ENCODE measurements around the gene METTL13. TPM values are rescaled to one million over a fixed set of nuclear protein-coding genes. Genes with fewer than 3 reads are reported as not detected.

Gene METTL13
- total and polyA plus RNA-seq, 2 of the 8 experiments (the other 6 are each of a cell fraction or from before 2014, with no cell fraction given): 38.1 to 66.3 TPM

DNA sequence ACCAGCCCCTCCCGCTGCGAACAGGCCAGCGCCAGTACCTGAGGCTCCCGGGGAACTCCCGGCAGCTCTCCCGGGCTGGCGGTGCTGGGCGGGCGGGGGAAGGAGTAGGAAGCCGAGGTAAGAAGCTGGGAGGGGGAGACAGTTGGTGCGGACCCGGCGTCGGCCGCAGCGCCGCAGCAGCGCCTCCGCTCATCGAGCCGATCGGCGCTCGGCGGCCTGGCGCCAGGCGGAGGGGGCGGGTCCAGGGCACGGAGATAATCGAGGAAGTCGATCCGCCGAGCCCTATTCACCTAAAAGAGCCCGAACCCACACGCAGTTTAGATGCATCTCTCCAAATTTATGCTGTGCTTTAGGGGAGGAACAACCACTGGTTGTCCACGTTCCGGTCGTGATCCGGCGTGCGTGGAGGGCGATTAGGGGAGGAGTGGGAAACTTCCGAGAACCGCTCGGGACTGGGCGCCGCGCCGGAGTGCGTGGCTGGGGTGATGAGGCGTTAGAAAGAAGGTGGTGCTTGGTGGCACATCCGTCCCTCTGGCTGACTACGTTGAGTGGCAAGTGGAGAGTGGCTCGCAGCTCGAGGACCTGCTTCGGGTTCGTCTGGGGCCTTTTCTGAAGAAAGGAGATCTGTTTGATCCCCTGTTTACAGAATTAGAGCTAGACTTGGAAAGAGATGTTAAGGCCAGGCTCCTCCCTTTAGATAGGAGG, 39.4 kb upstream of the METTL13 start, which contains the start of gene VAMP4 (continued):
- TF ChIP-seq SAP30 (IDR thresholded peaks at IDR 0.05; ENCODE audit: insufficient read depth, insufficient replicate concordance, low read length) (peak; percentile 65), TAF7 (optimal IDR thresholded peaks at IDR 0.05; ENCODE audit: borderline replicate concordance, low read depth, low read length) (peak; percentile 59), MAFK (IDR thresholded peaks at IDR 0.05; ENCODE audit: low read depth, low read length) (no peak), TCF12 (IDR thresholded peaks at IDR 0.05; ENCODE audit: low read depth, low read length) (no peak), GABPA (IDR thresholded peaks at IDR 0.05; ENCODE audit: borderline replicate concordance, insufficient read depth, low read length) (no peak), BACH1 (IDR thresholded peaks at IDR 0.05; ENCODE audit: low read length) (no peak), CHD2 (IDR thresholded peaks at IDR 0.05; ENCODE audit: low read length) (no peak), ZNF274 (IDR thresholded peaks at IDR 0.05; ENCODE audit: borderline replicate concordance, extremely low read depth, low read length) (no peak), JUND (IDR thresholded peaks at IDR 0.05; ENCODE audit: low read length) (no peak), EGR1 (IDR thresholded peaks at IDR 0.05; ENCODE audit: borderline replicate concordance, low read depth, low read length) (peak; percentile 79; the same call in 1 of the 2 replicates), SRF (IDR thresholded peaks at IDR 0.05; ENCODE audit: low read depth, low read length) (peak; percentile 98), RFX5 (IDR thresholded peaks at IDR 0.05; ENCODE audit: borderline replicate concordance, low read depth, low read length) (no peak), ASH2L (IDR thresholded peaks at IDR 0.05; ENCODE audit: low read length) (peak; percentile 100), SUZ12 (IDR thresholded peaks at IDR 0.05; ENCODE audit: low read length) (no peak), EZH2 (IDR thresholded peaks at IDR 0.05; ENCODE audit: low read depth, low read length, severe bottlenecking) (no peak), POLR2A (IDR thresholded peaks at IDR 0.05; ENCODE audit: control extremely low read depth in 1 of 2, low read depth in 2 of 2, low read length in 2 of 2) (peak; percentile 53 to 70), HDAC6 (IDR thresholded peaks at IDR 0.05; ENCODE audit: low read depth, low read length) (no peak), RNF2 (IDR thresholded peaks at IDR 0.05; ENCODE audit: borderline replicate concordance, low read depth, low read length, missing control alignments, poor library complexity, severe bottlenecking) (no peak), CTBP2 (IDR thresholded peaks at IDR 0.05; ENCODE audit: borderline replicate concordance, insufficient read depth, insufficient read length, low read length) (no peak)
- TF ChIP-seq, protein P1, sequence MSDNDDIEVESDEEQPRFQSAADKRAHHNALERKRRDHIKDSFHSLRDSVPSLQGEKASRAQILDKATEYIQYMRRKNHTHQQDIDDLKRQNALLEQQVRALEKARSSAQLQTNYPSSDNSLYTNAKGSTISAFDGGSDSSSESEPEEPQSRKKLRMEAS (IDR thresholded peaks at IDR 0.05): peak; percentile 43; the same call in 1 of the 2 replicates
- TF ChIP-seq, protein P2, sequence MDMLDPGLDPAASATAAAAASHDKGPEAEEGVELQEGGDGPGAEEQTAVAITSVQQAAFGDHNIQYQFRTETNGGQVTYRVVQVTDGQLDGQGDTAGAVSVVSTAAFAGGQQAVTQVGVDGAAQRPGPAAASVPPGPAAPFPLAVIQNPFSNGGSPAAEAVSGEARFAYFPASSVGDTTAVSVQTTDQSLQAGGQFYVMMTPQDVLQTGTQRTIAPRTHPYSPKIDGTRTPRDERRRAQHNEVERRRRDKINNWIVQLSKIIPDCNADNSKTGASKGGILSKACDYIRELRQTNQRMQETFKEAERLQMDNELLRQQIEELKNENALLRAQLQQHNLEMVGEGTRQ (IDR thresholded peaks at IDR 0.05; ENCODE audit: low read length): no peak
- TF ChIP-seq, protein P3, sequence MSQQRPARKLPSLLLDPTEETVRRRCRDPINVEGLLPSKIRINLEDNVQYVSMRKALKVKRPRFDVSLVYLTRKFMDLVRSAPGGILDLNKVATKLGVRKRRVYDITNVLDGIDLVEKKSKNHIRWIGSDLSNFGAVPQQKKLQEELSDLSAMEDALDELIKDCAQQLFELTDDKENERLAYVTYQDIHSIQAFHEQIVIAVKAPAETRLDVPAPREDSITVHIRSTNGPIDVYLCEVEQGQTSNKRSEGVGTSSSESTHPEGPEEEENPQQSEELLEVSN (IDR thresholded peaks at IDR 0.05): 0 out of 2 replicates have a peak, but pooled peaks have one; percentile 18
